Ascending aorta (tissue), 2 donors: ENCODE data around the gene GTPBP6. TPM values are rescaled to one million over a fixed set of nuclear protein-coding genes. Genes with fewer than 3 reads are reported as not detected.
"Not testable (repeated sequence)": the region's sequence is repeated elsewhere in the genome, so short reads cannot be mapped to it uniquely, and the experiment has no call there.

Experiments
- DNase-seq, 2 donors: peaks; one replicate each; pipeline ENCODE4 v3.0.0-alpha.2; 2019; ENCODE audit warnings: low spot score in 2 of 2
- H3K27ac ChIP-seq, 2 donors: fragments of 200-600 bp; sonication (generic); one replicate each; pipeline ENCODE4 v1.5.1; 2016 to 2017; ENCODE audit warnings: mild to moderate bottlenecking in 1 of 2
- H3K27me3 ChIP-seq: fragments of 200-600 bp; sonication (generic); one replicate; pipeline ENCODE4 v1.5.1; 2017
- H3K36me3 ChIP-seq, 2 donors: fragments of 200-600 bp; sonication (generic); one replicate each; pipeline ENCODE4 v1.5.1; 2016
- H3K4me1 ChIP-seq, 2 donors: fragments of 200-600 bp; sonication (generic); one replicate each; pipeline ENCODE4 v1.5.1; 2016 to 2017; ENCODE audit warnings: mild to moderate bottlenecking in 1 of 2
- H3K4me3 ChIP-seq, 2 donors: fragments of 200-600 bp; sonication (generic); one replicate each; pipeline ENCODE4 v1.5.1; 2016 to 2017; ENCODE audit warnings: mild to moderate bottlenecking in 1 of 2
- H3K9me3 ChIP-seq, 2 donors: fragments of 200-600 bp; sonication (generic); one replicate each; pipeline ENCODE4 v1.5.1; 2016
- CTCF ChIP-seq, 3 experiments: fragments of 200-600 bp in 2 of 3; fragments of 450-650 bp in 1 of 3; sonication (generic) in 2 of 3; IDR thresholded peaks; one replicate each; pipeline ENCODE4 v1.5.1; 2016 to 2019; ENCODE audit warnings: antibody characterized with exemption in 3 of 3, mild to moderate bottlenecking in 1 of 3, moderate library complexity in 1 of 3
- intact Hi-C: fragments of 100-400 bp; cut with DNase I; formaldehyde crosslinking; loops from one replicate; pipeline ENCODE4 v1.15.1; 2023
- total RNA-seq: library from RNA; depleted of rRNA; stranded (reverse); fragments of >200 nt; gene quantifications from one replicate; pipeline ENCODE4 v1.1.0, GENCODE V29; 2016

Gene GTPBP6
- total RNA-seq, 1 donor from 2014 or later, result 56.2 TPM

- H3K36me3 ChIP-seq, result no peaks in the 10 kb centered on the region
- H3K4me3 ChIP-seq, result peak within 1 kb of the TSS; percentile 9 to 21
- no peaks in the 10 kb centered on the region for H3K9me3 ChIP-seq
- no peak within 1 kb of the TSS for H3K27ac ChIP-seq
- no peak for TF ChIP-seq CTCF (IDR thresholded peaks at IDR 0.05)
- no peaks in the 10 kb centered on the region for H3K27me3 ChIP-seq
- H3K4me1 ChIP-seq, result peaks cover 4% of the 10 kb centered on the region in 2 donors
- intact Hi-C loops, result no loop called here
- DNase-seq, result no peak
Measured at GRCh38 chrX:281166-281999, 37.2 kb downstream of the GTPBP6 start, which contains the start of gene PLCXD1. TSS of gene PLCXD1 (plus strand) at chrX:281381. CDS start at chrX:284188, 2,807 bp downstream.

- DNase-seq, H3K27me3 ChIP-seq, H3K4me1 ChIP-seq, intact Hi-C loops, H3K36me3 ChIP-seq, H3K9me3 ChIP-seq, H3K27ac ChIP-seq: not testable (repeated sequence)
- H3K4me3 ChIP-seq, result peak overlapping the region in 1 of 2 donors; percentile 9
Measured at GRCh38 chrX:280722-281121, 37.9 kb downstream of the GTPBP6 start.

GRCh38 chrX:279757-280604, 38.6 kb downstream of the GTPBP6 start:
- not testable (repeated sequence) for H3K27me3 ChIP-seq, H3K9me3 ChIP-seq, H3K4me1 ChIP-seq, H3K4me3 ChIP-seq, H3K27ac ChIP-seq, H3K36me3 ChIP-seq, DNase-seq
- intact Hi-C loops, result loop anchor here (2.0 kb wide), 1 partner anchor 107 kb away; the partner anchor contains the start of gene PPP2R3B

GRCh38 chrX:276581-277201, 41.9 kb downstream of the GTPBP6 start:
- intact Hi-C loops, result no loop called here
- Histone ChIP-seq H3K4me3 (peak overlapping the region; percentile 55 to 61), H3K9me3 (no peaks in the 10 kb centered on the region), H3K4me1 (peaks cover 4% of the 10 kb centered on the region in 2 donors), H3K27ac (no peak overlapping the region), H3K36me3 (no peaks in the 10 kb centered on the region), H3K27me3 (no peaks in the 10 kb centered on the region)
- TF ChIP-seq CTCF (IDR thresholded peaks at IDR 0.05), result no peak
- DNase-seq, result peak in 1 of 2 donors; percentile 78

- H3K36me3 ChIP-seq, result no peaks in the 10 kb centered on the region
- no peaks in the 10 kb centered on the region for H3K9me3 ChIP-seq
- H3K4me1 ChIP-seq, result peaks cover 4% of the 10 kb centered on the region in 2 donors
- H3K27ac ChIP-seq, result no peak overlapping the region
- H3K27me3 ChIP-seq, result no peaks in the 10 kb centered on the region
- intact Hi-C loops, result no loop called here
- peak overlapping the region; percentile 55 to 61 for H3K4me3 ChIP-seq
- DNase-seq, result peak; percentile 19 to 88
- TF ChIP-seq CTCF (IDR thresholded peaks at IDR 0.05), result no peak
Measured at GRCh38 chrX:275967-276580, 42.5 kb downstream of the GTPBP6 start.

GRCh38 chrX:275476-275966, 43.1 kb downstream of the GTPBP6 start:
- intact Hi-C loops, result no loop called here
- Histone ChIP-seq H3K4me3 (peak overlapping the region; percentile 55 to 61), H3K36me3 (no peaks in the 10 kb centered on the region), H3K9me3 (no peaks in the 10 kb centered on the region), H3K4me1 (peaks cover 4% of the 10 kb centered on the region in 2 donors), H3K27ac (no peak overlapping the region), H3K27me3 (no peaks in the 10 kb centered on the region)
- DNase-seq, result no peak
- TF ChIP-seq CTCF (IDR thresholded peaks at IDR 0.05), result no peak
